DND-41 (cell line): ENCODE results near the gene RABGAP1L.
"Not testable (repeated sequence)": the region's sequence is repeated elsewhere in the genome, so short reads cannot be mapped to it uniquely, and the experiment has no call there.

Experiments
- ATAC-seq: fragments of 200-7000 bp; cut with Tn5 transposase; 3 replicates; pipeline ENCODE4 v1.9.1; 2021; ENCODE audit warnings: low read depth; ENCODE audit not compliant: insufficient read depth
- DNase-seq: peaks from one replicate; pipeline ENCODE4 v3.0.0-alpha.2; 2020
- H2AFZ ChIP-seq: 2 replicates; pipeline ENCODE4 v1.6.0; 2012; ENCODE audit warnings: low read depth, low read length
- H3K27ac ChIP-seq: 2 replicates; pipeline ENCODE4 v1.5.1; 2012; ENCODE audit warnings: low read length, inconsistent platforms
- H3K27me3 ChIP-seq: fragments of 200-600 bp; sonication (generic); 2 replicates; pipeline ENCODE4 v1.6.0; 2012; ENCODE audit warnings: low read length, mild to moderate bottlenecking, inconsistent platforms; ENCODE audit not compliant: insufficient read depth, poor library complexity
- H3K36me3 ChIP-seq: 2 replicates; pipeline ENCODE4 v1.5.1; 2012; ENCODE audit warnings: low read length, inconsistent platforms; ENCODE audit not compliant: insufficient read depth
- H3K4me1 ChIP-seq: 2 replicates; pipeline ENCODE4 v1.5.1; 2012; ENCODE audit warnings: mild to moderate bottlenecking, low read length; ENCODE audit not compliant: insufficient read depth
- H3K4me2 ChIP-seq: 2 replicates; pipeline ENCODE4 v1.6.0; 2012; ENCODE audit warnings: mild to moderate bottlenecking, moderate library complexity, low read length, inconsistent platforms; ENCODE audit not compliant: insufficient read depth
- H3K4me3 ChIP-seq, 2 experiments: fragments of 200-600 bp in 1 of 2; shearing (Covaris generic) in 1 of 2; 2 replicates each; pipeline ENCODE4 v1.5.1; 2012 to 2016; ENCODE audit warnings: inconsistent platforms in 2 of 2, low read length in 2 of 2, mild to moderate bottlenecking in 2 of 2, low read depth in 1 of 2, moderate library complexity in 1 of 2
- H3K79me2 ChIP-seq: 2 replicates; pipeline ENCODE4 v1.6.0; 2012; ENCODE audit warnings: low read length, inconsistent platforms; ENCODE audit not compliant: insufficient read depth
- H3K9ac ChIP-seq: 2 replicates; pipeline ENCODE4 v1.6.0; 2012; ENCODE audit warnings: low read depth, mild to moderate bottlenecking, inconsistent platforms, low read length, moderate library complexity
- H3K9me3 ChIP-seq: 2 replicates; pipeline ENCODE4 v1.5.1; 2012; ENCODE audit warnings: low read length, moderate library complexity, mild to moderate bottlenecking, inconsistent platforms; ENCODE audit not compliant: insufficient read depth, severe bottlenecking
- H4K20me1 ChIP-seq: 2 replicates; pipeline ENCODE4 v1.6.0; 2012; ENCODE audit warnings: low read length; ENCODE audit not compliant: insufficient read depth
- EZH2 ChIP-seq: IDR thresholded peaks from 3 replicates; pipeline ENCODE4 v1.6.1; 2012; ENCODE audit warnings: borderline replicate concordance, low read depth, mild to moderate bottlenecking, moderate library complexity, low read length, inconsistent platforms; ENCODE audit not compliant: severe bottlenecking
- TF ChIP-seq, protein P1 (sequence below): IDR thresholded peaks from 2 replicates; pipeline ENCODE4 v1.5.1; 2012; ENCODE audit warnings: borderline replicate concordance, low read length, moderate library complexity, mild to moderate bottlenecking; ENCODE audit not compliant: poor library complexity, severe bottlenecking; ENCODE audit errors: extremely low read depth

Gene RABGAP1L

DNA sequence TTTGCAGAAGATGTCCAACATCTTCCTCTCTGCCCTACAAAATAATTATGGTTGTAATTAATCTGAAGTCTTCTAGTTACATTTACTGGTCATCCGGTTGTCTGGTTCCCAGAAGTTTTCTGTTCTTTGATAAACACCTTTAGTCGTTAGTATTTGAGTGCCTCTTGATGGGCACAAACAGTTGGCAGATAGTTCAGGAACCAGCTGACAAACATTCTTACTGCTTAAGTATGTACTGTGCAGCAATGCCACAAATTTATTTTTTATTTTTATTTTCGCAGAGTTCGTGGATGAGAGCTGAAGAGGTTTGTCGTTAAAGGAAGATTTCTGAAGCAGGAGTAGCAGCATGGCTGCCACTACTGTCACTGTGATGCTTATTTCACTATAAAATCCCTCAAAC is 84.7 kb downstream of the RABGAP1L start:
- Histone ChIP-seq H3K27ac (no peak overlapping the region), H2AFZ (no peak overlapping the region), H3K36me3 (peaks cover 23% of the 10 kb centered on the region; the same call in 1 of the 2 replicates), H3K4me2 (no peak overlapping the region), H4K20me1 (no peaks in the 10 kb centered on the region), H3K4me1 (no peaks in the 10 kb centered on the region), H3K9me3 (no peaks in the 10 kb centered on the region), H3K4me3 (no peak overlapping the region), H3K9ac (no peak overlapping the region), H3K79me2 (no peaks in the 10 kb centered on the region), H3K27me3 (no peaks in the 10 kb centered on the region)
- no peak for DNase-seq
- ATAC-seq, result no peak
- TF ChIP-seq EZH2, result no peak
- TF ChIP-seq, protein P1, sequence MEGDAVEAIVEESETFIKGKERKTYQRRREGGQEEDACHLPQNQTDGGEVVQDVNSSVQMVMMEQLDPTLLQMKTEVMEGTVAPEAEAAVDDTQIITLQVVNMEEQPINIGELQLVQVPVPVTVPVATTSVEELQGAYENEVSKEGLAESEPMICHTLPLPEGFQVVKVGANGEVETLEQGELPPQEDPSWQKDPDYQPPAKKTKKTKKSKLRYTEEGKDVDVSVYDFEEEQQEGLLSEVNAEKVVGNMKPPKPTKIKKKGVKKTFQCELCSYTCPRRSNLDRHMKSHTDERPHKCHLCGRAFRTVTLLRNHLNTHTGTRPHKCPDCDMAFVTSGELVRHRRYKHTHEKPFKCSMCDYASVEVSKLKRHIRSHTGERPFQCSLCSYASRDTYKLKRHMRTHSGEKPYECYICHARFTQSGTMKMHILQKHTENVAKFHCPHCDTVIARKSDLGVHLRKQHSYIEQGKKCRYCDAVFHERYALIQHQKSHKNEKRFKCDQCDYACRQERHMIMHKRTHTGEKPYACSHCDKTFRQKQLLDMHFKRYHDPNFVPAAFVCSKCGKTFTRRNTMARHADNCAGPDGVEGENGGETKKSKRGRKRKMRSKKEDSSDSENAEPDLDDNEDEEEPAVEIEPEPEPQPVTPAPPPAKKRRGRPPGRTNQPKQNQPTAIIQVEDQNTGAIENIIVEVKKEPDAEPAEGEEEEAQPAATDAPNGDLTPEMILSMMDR, result no peak

GRCh38 chr1:174247472-174247871 is 88.2 kb downstream of the RABGAP1L start:
- no peak for DNase-seq

GRCh38 chr1:174248041-174248440 is 88.7 kb downstream of the RABGAP1L start:
- no peak for TF ChIP-seq EZH2
- TF ChIP-seq, protein P1, result no peak
- H3K27me3 ChIP-seq, result no peaks in the 10 kb centered on the region
- H3K79me2 ChIP-seq, result no peaks in the 10 kb centered on the region
- H3K9me3 ChIP-seq, result no peaks in the 10 kb centered on the region
- no peak for DNase-seq
- no peak overlapping the region for H2AFZ ChIP-seq
- H4K20me1 ChIP-seq, result no peaks in the 10 kb centered on the region
- no peak overlapping the region for H3K9ac ChIP-seq
- no peak overlapping the region for H3K4me2 ChIP-seq
- no peak for ATAC-seq
- peaks cover 14% of the 10 kb centered on the region; the same call in 1 of the 2 replicates for H3K36me3 ChIP-seq
- no peaks in the 10 kb centered on the region for H3K4me1 ChIP-seq
- H3K4me3 ChIP-seq, result no peak overlapping the region
- no peak overlapping the region for H3K27ac ChIP-seq

More at GRCh38 chr1:174247472-174247871, 88.2 kb downstream of the RABGAP1L start:
- no peaks in the 10 kb centered on the region for H3K79me2 ChIP-seq
- H3K4me3 ChIP-seq, result no peak overlapping the region
- no peaks in the 10 kb centered on the region for H3K27me3 ChIP-seq
- ATAC-seq, result no peak
- H3K9ac ChIP-seq, result no peak overlapping the region
- H3K27ac ChIP-seq, result no peak overlapping the region
- no peak for TF ChIP-seq EZH2
- TF ChIP-seq, protein P1, result no peak
- no peak overlapping the region for H2AFZ ChIP-seq
- H3K36me3 ChIP-seq, result peaks cover 18% of the 10 kb centered on the region; the same call in 1 of the 2 replicates
- no peaks in the 10 kb centered on the region for H3K4me1 ChIP-seq
- H3K4me2 ChIP-seq, result no peak overlapping the region
- no peaks in the 10 kb centered on the region for H4K20me1 ChIP-seq
- no peaks in the 10 kb centered on the region for H3K9me3 ChIP-seq

DNA sequence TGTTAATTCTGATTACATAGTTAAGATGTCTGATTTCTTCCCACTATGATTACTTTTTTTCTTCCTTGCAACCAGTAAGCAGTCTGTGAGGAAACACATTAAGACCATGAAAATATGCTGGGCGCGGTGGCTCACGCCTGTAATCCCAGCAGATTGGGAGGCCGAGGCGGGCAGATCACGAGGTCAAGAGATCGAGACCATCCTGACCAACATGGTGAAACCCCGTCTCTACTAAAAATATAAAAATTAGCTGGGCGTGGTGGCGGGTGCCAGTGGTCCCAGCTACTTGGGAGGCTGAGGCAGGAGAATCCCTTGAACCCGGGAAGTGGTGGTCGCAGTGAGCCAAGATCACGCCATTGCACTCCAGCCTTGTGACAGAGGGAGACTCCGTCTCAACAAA is 97.1 kb downstream of the RABGAP1L start:
- H4K20me1 ChIP-seq, H3K79me2 ChIP-seq, H3K9me3 ChIP-seq: not testable (repeated sequence)

More for the DNA sequence above, 97.1 kb downstream of the RABGAP1L start:
- not testable (repeated sequence) for H3K9ac ChIP-seq, DNase-seq, H3K4me3 ChIP-seq, H3K27ac ChIP-seq, ATAC-seq, H3K27me3 ChIP-seq, H2AFZ ChIP-seq, H3K36me3 ChIP-seq, H3K4me2 ChIP-seq, H3K4me1 ChIP-seq
